ENCODE data around the gene ARMC2.

DNA sequence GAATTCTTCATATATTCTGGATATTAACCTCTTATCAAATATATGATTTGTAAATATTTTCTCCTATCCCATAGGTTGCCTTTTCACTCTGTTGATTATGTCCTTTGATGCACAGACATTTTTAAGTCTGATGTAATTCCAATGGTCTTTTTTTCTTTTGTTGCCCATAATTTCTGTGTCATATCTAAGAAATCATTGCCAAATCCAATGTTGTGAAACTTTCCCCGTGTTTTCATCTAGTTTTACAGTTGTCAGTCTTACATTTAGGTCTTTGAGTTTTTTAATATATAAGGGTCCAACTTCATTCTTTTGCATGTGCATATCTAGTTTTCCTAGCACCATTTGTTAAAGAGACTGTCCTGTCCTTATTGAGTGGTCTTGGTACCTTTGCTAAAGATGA is 134.9 kb downstream of the ARMC2 start:
- TF ChIP-seq, protein P1, sequence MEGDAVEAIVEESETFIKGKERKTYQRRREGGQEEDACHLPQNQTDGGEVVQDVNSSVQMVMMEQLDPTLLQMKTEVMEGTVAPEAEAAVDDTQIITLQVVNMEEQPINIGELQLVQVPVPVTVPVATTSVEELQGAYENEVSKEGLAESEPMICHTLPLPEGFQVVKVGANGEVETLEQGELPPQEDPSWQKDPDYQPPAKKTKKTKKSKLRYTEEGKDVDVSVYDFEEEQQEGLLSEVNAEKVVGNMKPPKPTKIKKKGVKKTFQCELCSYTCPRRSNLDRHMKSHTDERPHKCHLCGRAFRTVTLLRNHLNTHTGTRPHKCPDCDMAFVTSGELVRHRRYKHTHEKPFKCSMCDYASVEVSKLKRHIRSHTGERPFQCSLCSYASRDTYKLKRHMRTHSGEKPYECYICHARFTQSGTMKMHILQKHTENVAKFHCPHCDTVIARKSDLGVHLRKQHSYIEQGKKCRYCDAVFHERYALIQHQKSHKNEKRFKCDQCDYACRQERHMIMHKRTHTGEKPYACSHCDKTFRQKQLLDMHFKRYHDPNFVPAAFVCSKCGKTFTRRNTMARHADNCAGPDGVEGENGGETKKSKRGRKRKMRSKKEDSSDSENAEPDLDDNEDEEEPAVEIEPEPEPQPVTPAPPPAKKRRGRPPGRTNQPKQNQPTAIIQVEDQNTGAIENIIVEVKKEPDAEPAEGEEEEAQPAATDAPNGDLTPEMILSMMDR (IDR thresholded peaks at IDR 0.05; ENCODE audit: insufficient read depth, low read depth, low read length), result no peak
- TF ChIP-seq EZH2 (IDR thresholded peaks at IDR 0.05; ENCODE audit: insufficient read depth, low read length), result no peak
